Heart left ventricle (tissue), 13 donors: ENCODE measurements around the gene NCS1.

Source experiments
- CTCF ChIP-seq, 12 donors: fragments of 200-600 bp; sonication (generic) in 4 of 12; IDR thresholded peaks; one replicate each; pipeline versions ENCODE4 v1.5.0 to v1.8.0; 2018 to 2022; ENCODE audit warnings: antibody characterized with exemption in 12 of 12, mild to moderate bottlenecking in 5 of 12
- POLR2A ChIP-seq, 2 donors: fragments of 450-650 bp; IDR thresholded peaks; one replicate each; pipeline ENCODE4 v1.6.1; 2017; ENCODE audit warnings: antibody characterized with exemption in 2 of 2, mild to moderate bottlenecking in 2 of 2, moderate library complexity in 2 of 2
- donor health status: ischemic (EF 13 %, LVEDD 7.1; RV severe dilation, severe dysfunction).
- donor health status: DM: no; HTN: yes; CAD: no.
- donor health status: DM: no; HTN: no; CAD: no.
- donor health status: ischemic (EF 25% LVEDD 6.9; RV normal size, moderate dysfunction).
- donor health status: ischemic (EF 25% LVEDD 5.7; RV mildly dilated, moderate dysfunction).
- donor health status: ischemic (EF 35%, LVEDD 5.7; RV mildly dilated, moderate dysfunction).
- donor health status: nonischemic (EF 11% LVEDD 7.7; RV severe dilation, severe dysfunction).
- donor health status: DM: yes; HTN: yes; CAD: no.
- donor health status: PGD.
- donor health status: ischemic (EF 29% LVEDD 5.4; RV normal size, mild dysfunction).
- donor health status: nonischemic (EF 23%, LVEDD 6.1; RV moderate dilation, normal function).

GRCh38 chr9:130137641-130138081 is 34.5 kb upstream of the NCS1 start:
- TF ChIP-seq POLR2A (IDR thresholded peaks at IDR 0.05) (no peak), CTCF (IDR thresholded peaks at IDR 0.05) (no peak)
